GM18873 (cell line): ENCODE measurements around the gene CFAP92.

Experiments used
- ATAC-seq: cut with Tn5 transposase; IDR thresholded peaks from one replicate; pipeline ENCODE4 v1.9.1; 2021; ENCODE audit warnings: mild to moderate bottlenecking, moderate library complexity, moderate number of reproducible peaks; ENCODE audit not compliant: unreplicated experiment, low FRiP score

The CFAP92 gene

DNA sequence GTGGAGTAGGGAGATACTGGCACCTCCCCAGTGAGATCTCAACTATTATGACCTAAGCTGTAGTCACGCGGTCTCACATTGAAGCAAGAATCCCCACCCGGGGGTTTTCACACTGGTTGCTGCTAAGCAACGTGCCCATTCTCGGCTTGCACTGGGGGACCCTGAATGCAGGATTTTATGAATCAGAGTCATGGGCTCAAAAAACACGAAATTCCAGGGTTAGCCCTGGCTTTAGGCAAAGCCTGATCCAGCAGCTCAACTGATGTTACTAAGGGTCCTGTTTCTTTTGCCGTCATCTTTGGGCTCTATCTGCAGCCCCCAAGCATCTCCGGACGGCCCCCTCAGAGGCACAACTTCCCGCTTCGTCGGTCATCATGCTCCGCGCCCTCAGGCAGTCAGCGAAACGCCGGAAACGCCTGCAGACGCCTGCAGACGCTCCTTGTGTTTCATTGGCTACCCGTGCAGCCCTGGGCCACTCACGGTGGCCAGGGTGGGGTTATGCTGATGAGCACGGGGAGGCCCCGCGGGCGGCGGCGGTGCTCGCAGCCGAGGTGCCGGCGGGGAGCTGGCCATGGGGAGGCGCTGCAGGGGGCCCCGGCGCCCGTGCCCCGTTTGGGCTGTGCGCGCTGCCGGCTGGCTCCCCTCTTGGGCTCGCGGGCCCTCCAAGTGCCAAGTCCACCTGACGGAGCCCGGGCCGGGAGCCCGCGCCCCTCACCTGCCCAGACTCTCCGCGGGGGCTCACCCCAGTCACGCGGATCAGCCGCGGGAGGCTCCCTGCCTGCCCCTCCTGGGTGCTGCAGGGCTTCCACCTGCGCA lies 33.1 kb upstream of the CFAP92 start:
- ATAC-seq: peak; percentile 97

DNA sequence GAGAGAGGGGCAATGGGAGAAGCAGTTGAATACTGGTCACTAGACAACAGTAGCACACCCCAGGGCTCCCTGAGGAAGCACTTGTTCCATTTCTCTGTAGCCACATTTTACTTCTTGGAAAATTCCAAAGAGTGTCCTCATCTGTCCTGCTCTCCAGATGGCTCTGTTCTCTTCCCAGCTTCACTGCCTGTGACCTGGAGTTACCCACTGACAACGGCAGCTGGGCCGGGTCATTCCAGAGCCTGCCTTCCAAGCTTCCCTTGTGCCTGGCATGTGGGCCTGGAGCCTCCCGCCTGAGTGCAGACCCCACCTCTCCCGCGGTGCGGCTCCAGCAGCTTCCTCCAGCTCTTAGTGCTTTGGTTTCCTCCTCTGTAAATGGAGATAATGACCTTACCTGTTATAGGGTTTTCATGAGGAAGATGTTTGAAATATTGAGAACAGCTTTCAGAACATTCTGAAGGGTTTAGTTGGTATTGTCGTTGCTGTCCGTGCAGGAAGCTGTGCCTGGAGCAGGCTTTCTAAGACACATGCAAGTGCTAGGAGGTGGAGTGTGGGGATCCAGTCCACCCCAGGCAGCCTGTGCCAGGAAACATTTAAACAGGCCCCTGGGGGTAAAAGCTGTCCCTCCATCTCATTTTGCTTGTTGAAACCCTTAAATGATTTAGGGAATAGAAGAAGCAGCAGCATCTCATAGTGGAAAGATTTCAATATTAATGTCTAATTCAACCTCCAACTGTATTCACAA lies 32.0 kb upstream of the CFAP92 start:
- ATAC-seq: no peak

DNA sequence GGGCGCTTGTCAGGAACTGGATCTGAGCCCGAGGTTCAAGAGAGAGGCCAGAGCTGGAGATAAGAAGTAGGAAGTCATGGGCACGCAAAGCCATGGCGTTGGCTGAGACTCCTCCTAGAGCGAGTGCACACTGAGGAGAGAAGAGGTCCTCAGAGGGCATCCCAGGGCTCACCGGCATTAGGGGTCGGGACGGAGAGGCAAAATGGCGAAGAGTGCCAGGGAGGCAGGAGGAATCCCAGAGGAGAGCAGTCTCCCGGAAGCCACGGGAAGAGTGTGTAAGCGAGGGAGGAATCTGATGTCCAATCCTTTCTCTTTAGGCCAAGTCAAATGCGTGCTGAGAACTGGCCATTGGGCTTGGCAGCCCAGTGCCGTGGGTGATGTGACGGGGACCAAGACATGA lies 31.2 kb upstream of the CFAP92 start:
- ATAC-seq: no peak

GRCh38 chr3:129023909-129024308 lies 30.0 kb upstream of the CFAP92 start:
- no peak for ATAC-seq

DNA sequence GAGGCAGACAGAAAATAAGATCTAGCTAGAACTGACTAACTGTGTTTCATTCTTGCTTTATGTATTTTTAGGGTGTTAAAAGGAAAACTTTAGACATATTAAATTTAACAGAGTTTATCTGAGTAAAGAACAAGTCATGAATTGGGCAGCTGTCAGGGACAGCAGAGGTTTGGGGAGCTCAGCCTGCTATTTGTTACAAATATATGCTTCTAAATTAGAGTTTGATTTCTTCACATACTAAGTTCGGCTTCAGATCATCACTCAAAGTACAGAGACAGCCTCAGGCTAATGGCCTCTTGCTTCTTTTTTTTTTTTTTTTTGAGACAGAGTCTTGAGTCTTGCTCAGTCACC lies 29.1 kb upstream of the CFAP92 start:
- no peak for ATAC-seq

GRCh38 chr3:129022114-129023007 lies 28.5 kb upstream of the CFAP92 start:
- ATAC-seq: no peak

GRCh38 chr3:129021140-129021551 lies 27.3 kb upstream of the CFAP92 start:
- no peak for ATAC-seq

DNA sequence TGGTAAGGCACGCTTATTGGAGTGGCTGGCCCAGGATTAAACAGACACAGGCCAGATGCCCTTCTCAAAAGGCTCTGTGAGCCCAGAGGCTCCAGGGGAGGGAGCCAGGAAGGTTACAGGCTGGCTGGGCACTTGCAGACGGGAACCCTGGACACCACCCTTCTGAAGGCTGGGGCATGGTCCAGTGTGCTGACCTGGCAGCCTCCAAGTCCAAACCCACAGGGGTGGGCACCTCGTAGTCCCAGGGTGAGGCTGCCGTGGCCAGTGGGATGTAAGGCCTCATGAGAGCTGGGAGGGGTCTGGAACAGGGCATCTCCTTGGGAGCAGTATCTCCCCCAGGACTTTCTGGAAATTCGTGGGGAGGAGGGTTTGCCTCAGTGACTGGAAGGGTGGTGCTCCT lies 26.8 kb upstream of the CFAP92 start:
- ATAC-seq: no peak

DNA sequence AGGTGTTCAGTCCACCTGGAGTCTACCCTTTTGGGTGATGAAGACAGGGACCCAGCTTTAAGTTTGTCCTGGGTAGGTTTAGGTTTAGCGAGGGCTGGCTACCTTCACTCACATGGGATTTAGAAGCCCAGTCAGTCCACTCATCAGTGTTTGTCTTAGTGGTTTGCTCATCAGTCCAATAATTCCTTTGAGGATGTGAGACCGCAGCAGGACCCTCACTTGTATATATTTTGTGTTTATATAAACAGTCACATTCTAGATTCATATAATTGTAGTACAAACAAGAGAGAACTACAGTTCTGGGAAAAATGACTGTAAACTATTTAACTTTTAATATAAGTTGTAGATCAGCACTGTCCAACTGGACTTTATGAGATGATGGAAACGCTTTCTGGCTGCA lies 25.4 kb upstream of the CFAP92 start:
- no peak for ATAC-seq

DNA sequence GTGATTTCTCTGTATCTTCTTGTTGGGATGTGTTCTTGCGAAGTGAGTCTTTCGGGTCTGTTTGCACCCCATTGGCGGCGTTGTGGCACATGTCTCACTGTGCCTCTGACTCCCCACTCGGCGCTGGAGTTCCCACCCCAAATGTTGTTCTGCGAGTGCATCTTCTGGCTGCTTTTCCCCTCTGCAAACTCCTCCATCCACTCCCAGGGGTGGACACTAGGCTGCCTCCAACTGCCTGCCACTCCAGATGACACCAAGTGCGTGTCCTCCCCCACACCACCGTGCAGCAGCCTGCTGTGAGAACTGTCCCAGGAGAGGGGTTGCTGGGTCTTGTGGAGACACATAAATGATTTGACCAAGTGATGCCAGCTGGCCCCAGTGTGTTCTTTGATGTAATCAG lies 24.9 kb upstream of the CFAP92 start:
- no peak for ATAC-seq

DNA sequence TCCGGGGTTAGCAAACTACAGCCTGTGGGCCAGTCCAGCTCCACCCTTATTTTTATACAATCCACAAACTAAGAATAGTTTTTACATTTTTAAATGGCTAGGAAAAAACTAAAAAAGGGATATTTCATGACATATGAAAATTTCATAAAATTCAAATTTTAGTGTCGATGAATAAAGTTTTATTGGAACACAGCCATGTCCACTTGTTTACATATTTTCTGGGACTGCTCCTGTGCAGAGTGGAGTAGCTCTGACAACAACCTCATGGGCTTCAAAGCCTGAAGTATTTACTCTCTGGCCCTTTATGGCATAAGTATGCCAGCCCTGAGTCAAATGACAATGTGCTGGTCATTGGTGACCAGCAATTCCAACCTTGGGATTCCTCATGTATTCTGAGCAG lies 24.4 kb upstream of the CFAP92 start:
- no peak for ATAC-seq

- ATAC-seq: no peak
These were observed 23.6 kb upstream of the CFAP92 start for GRCh38 chr3:129017484-129017899.

DNA sequence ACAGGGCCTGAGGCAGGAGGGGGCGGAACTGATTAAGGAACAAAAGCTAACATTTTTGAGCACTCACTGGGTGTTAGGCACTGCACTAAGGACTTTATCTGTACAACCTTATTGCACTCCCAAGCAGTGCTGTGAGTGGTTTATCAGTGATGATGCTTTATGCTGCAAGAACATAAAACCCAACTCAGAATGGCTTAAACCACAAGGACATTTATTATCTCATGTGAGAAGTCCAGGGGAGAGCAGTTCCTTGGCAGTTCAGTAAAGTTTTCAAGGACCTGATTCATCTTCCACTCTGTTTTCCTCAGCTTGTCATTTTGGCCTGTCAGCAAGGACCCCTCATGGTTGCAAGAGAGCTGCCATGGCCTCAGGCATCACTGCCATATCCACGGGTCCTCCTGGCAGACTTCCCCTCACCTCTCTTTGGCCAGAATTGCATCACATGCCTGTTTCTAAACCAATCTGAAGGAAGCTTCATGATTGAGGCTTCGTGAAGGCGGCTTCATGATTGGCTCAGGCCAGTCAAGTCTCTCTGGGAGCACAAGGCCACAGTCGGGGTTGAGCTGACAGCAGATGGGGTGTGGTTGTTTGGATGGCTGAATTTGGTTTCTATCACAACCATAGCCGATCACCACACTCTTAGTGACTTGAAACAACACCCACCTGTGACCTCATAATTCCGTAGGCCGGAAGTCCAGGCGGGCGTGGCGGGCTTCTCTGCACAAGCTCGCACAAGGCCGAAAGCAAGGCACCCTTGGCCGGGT lies 23.0 kb upstream of the CFAP92 start:
- ATAC-seq: no peak

DNA sequence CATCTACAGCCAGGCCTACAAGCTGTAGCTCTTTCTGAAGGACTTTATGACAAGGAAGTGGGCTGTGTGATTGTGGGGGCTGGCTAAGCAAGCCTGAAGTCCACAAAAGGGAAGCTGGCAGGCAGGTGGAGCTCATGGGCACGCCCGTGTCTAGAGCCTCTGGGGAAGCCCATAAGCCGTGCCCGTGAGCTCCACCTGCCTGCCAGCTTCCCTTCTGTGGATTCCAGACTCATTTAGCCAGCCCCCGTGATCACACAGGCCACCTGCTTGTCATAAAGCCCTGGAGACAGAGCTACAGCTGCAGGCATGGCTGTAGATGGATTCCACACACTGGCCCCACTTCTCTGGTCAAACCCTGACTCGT lies 22.5 kb upstream of the CFAP92 start:
- no peak for ATAC-seq

- ATAC-seq: no peak
These were observed 21.7 kb upstream of the CFAP92 start for GRCh38 chr3:129015388-129016105.

- ATAC-seq: no peak
These were observed 21.0 kb upstream of the CFAP92 start for GRCh38 chr3:129014793-129015345.

DNA sequence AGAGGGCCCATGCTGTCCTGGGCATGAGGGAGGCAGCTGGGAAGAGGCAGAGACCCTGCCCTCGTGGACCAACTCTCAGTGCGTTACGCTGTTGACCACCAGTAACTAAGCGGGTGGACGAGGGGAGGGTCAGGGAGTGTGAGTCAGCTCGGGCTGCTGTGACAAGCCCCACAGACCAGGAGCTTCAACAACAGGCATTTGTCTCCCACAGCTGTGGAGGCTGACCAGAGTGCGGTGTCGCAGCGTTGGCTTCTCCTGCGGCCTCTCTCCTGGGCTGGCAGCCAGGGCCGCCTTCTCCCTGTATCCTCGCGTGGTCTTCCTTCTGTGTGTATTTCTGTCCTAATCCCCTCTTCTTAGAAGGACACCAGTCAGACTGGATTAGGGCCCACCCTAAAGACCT lies 20.3 kb upstream of the CFAP92 start:
- no peak for ATAC-seq

- ATAC-seq: no peak
These were observed 19.6 kb upstream of the CFAP92 start for GRCh38 chr3:129013491-129013891.

- ATAC-seq: no peak
These were observed 16.6 kb upstream of the CFAP92 start for GRCh38 chr3:129010310-129010956.
